Measurements from ENCODE around the gene ZNF783. TPM values are rescaled to one million over a fixed set of nuclear protein-coding genes. Genes with fewer than 3 reads are reported as not detected.

ZNF783 gene
- total and polyA plus RNA-seq, 2 of the 8 experiments (the other 6 are each of a cell fraction or from before 2014, with no cell fraction given), result 7.3 to 8.2 TPM

DNA sequence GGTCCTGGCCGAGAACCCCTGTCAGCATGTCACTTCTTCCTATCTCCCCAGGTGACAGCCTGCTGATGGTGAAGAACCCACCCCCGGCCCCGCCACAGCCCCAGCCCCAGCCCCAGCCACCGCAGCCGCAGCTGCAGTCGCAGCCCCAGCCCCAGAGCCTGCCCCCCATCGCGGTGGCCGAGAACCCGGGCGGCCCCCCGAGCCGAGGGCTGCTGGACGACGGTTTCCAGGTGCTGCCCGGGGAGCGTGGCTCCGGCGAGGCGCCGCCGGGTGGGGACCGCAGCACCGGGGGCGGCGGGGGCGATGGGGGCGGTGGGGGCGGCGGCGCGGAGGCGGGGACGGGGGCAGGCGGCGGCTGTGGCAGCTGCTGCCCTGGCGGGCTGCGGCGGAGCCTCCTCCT, 38.2 kb upstream of the ZNF783 start:
- H4K8ac ChIP-seq (ENCODE audit: extremely low read depth, insufficient read depth, low read length), result no peak overlapping the region
- H3K36me3 ChIP-seq (ENCODE audit: control insufficient read depth in 2 of 4, insufficient read depth in 4 of 4, low read length in 3 of 4), result peaks cover 0 to 31% (median 8%) of the 10 kb centered on the region in 4 experiments; a peak in 6 of 8 replicates
- no peaks in the 10 kb centered on the region for H3K79me2 ChIP-seq (ENCODE audit: control insufficient read depth in 1 of 2, insufficient read depth in 2 of 2, low read length in 2 of 2)
- H4K91ac ChIP-seq (replicated peaks; ENCODE audit: insufficient read length, low read length), result no peak overlapping the region
- H2BK15ac ChIP-seq (ENCODE audit: low read length), result no peak overlapping the region
- H4K20me1 ChIP-seq (replicated peaks in 1 of 2; ENCODE audit: control insufficient read depth in 1 of 2, insufficient read depth in 2 of 2, low read length in 2 of 2), result peaks cover 0 to 10% of the 10 kb centered on the region in 2 experiments
- H3K23ac ChIP-seq (ENCODE audit: insufficient read length), result no peak overlapping the region
- no peak overlapping the region for H2BK120ac ChIP-seq (replicated peaks; ENCODE audit: low read depth, low read length)
- H3K56ac ChIP-seq (replicated peaks; ENCODE audit: insufficient read length, low read depth, low read length), result no peak overlapping the region
- peaks cover 2% of the 10 kb centered on the region; the same call in 1 of the 2 replicates for H3K79me1 ChIP-seq (ENCODE audit: low read depth, low read length)
- H3K9ac ChIP-seq (replicated peaks in 1 of 4; ENCODE audit: extremely low read depth in 1 of 4, low read depth in 3 of 4, low read length in 3 of 4), result no peak overlapping the region
- whole genome bisulfite sequencing, 2 experiments (ENCODE audit: extremely low coverage in 1 of 2, insufficient coverage in 1 of 2, insufficient read length in 1 of 2, insufficient replicate concordance in 2 of 2, low coverage in 1 of 2, low lambda C conversion rate in 2 of 2, missing lambda C conversion rate in 1 of 2), result 100% methylated on average over 1 of the region's 39 CpGs; no CpG with 5 or more reads in 1 of the 2 experiments
- no peaks in the 10 kb centered on the region for H3K27me3 ChIP-seq (replicated peaks in 1 of 4; ENCODE audit: control insufficient read depth in 3 of 4, extremely low read depth in 1 of 4, insufficient read depth in 3 of 4, low read length in 3 of 4)
- no peak overlapping the region for H3K18ac ChIP-seq (ENCODE audit: extremely low read depth, low read length)
- H2AK5ac ChIP-seq (ENCODE audit: low read depth, low read length), result no peak overlapping the region
- ChIA-PET CTCF (ENCODE audit: partially characterized antibody) (interaction anchor here (0.8 to 1.0 kb wide), 4 partner anchors 14 to 99 kb away, joined by 3 to 5 read pairs (median 3); no protein-coding TSS in a partner anchor), POLR2A (ENCODE audit: partially characterized antibody) (interaction anchor here (0.5 to 1.2 kb wide), 3 partner anchors 9 to 80 kb away, joined by 3 to 6 read pairs (median 3); no protein-coding TSS in a partner anchor)
- H3K4me2 ChIP-seq (ENCODE audit: insufficient read depth in 1 of 2, low read depth in 2 of 2, low read length in 2 of 2), result no peak overlapping the region
- no peak for FAIRE-seq
- no peak overlapping the region for H2AFZ ChIP-seq (ENCODE audit: low read length)
- H3K4me3 ChIP-seq (ENCODE audit: extremely low read depth in 1 of 4, insufficient read depth in 2 of 4, low read depth in 3 of 4, low read length in 4 of 4), result no peak overlapping the region
- no peak overlapping the region for H2BK20ac ChIP-seq (ENCODE audit: low read length)
- H2BK12ac ChIP-seq (ENCODE audit: low read depth, low read length), result no peak overlapping the region
- no peak for DNase-seq (ENCODE audit: low read depth in 1 of 2, low spot score in 2 of 2)
- no peak overlapping the region for H3K14ac ChIP-seq (ENCODE audit: insufficient read length)
- H3K4me1 ChIP-seq (replicated peaks in 1 of 4; ENCODE audit: control insufficient read depth in 3 of 4, insufficient read depth in 4 of 4, low read length in 3 of 4), result no peaks in the 10 kb centered on the region; a peak in 1 of 7 replicates
- H3K23me2 ChIP-seq (ENCODE audit: low read depth, low read length), result no peaks in the 10 kb centered on the region
- no peak overlapping the region for H2BK5ac ChIP-seq (ENCODE audit: low read depth, low read length)
- H3K27ac ChIP-seq (ENCODE audit: low read depth, low read length), result no peak overlapping the region
- H4K5ac ChIP-seq (ENCODE audit: insufficient read length, low read depth, low read length), result no peak overlapping the region
- H3K9me3 ChIP-seq (ENCODE audit: insufficient read depth in 2 of 2, low read depth in 1 of 2, low read length in 1 of 2), result no peaks in the 10 kb centered on the region
- no peak for TF ChIP-seq SIX5 (IDR thresholded peaks at IDR 0.05; ENCODE audit: low read depth, low read length)
- no peak overlapping the region for H3K4ac ChIP-seq (replicated peaks; ENCODE audit: insufficient read length, low read depth, low read length)

Measured in H1 (cell line).